SH-SY5Y (cell line): ENCODE data around the gene MYO1H.

ENCODE experiments used
- GATA2 ChIP-seq: IDR thresholded peaks from 2 replicates; pipeline ENCODE4 v1.6.1; 2011; ENCODE audit warnings: mild to moderate bottlenecking, low read depth, low read length
- GATA3 ChIP-seq: IDR thresholded peaks from 2 replicates; pipeline ENCODE4 v1.6.1; 2011; ENCODE audit warnings: low read depth, mild to moderate bottlenecking, low read length, moderate library complexity

DNA sequence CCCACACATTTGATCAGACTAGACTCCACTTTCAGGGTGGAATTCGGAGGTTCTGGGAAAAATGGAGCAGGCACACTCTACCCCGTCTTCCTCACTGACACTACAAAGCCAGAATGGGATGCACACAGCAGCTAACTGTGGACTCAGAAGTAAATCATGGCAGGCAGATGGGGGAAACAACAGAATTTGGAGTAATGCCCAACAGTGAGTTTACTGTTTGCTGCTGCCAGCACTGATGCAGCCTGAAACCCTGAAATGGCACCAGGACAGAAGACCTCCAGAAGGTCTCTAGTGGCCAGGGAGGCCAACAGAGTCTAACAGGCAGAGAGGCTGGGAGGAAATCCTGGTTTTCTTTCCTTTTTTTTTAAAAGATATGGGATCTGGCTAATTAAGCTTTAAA is 104.8 kb downstream of the MYO1H start:
- TF ChIP-seq GATA2: no peak
- no peak for TF ChIP-seq GATA3
